Natural killer cell treated with Interleukin-12 subunit alpha and Interleukin-12 subunit beta and Interleukin-15 and Interleukin-18, amount 100 ng/mL, for 72 hours (primary cell): ENCODE results near the gene EXOSC9. TPM values are rescaled to one million over a fixed set of nuclear protein-coding genes. Genes with fewer than 3 reads are reported as not detected.

Source experiments
- total RNA-seq, 2 donors: library from RNA; stranded (reverse); gene quantifications; one replicate each; pipeline ENCODE4 v1.2.3, GENCODE V29; 2022

Gene EXOSC9
- total RNA-seq, 2 donors from 2014 or later = 44.0 to 85.3 TPM

Other genes starting within 250 kb of the EXOSC9 start
- 10 to 100 TPM; 33.8 to 77.9 TPM for gene ANXA5, start 104.3 kb upstream of the EXOSC9 start, total RNA-seq
- gene SMIM43, start 36.2 kb upstream of the EXOSC9 start, total RNA-seq = not detected
- gene CCNA2, start 22.6 kb downstream of the EXOSC9 start, total RNA-seq = 10 to 100 TPM; 46.3 to 64.1 TPM
- gene BBS7, start 69.2 kb downstream of the EXOSC9 start, total RNA-seq = 10 to 100 TPM; 17.3 to 25.3 TPM
- gene TRPC3, start 150.7 kb downstream of the EXOSC9 start, total RNA-seq = under 1 TPM; 0.24 to 0.73 TPM